Erythroblast (primary cell): Measurements from ENCODE around the gene SSX7.
"Not testable (repeated sequence)": the region's sequence is repeated elsewhere in the genome, so short reads cannot be mapped to it uniquely, and the experiment has no call there.

ENCODE experiments used
- GATA1 ChIP-seq: IDR thresholded peaks from 2 replicates; pipeline ENCODE4 v1.6.1; 2011; ENCODE audit warnings: low read depth, mild to moderate bottlenecking, control low read depth, low read length, moderate library complexity
- POLR2A ChIP-seq: IDR thresholded peaks from 2 replicates; pipeline ENCODE4 v1.6.1; 2011; ENCODE audit warnings: mild to moderate bottlenecking, low read length

DNA sequence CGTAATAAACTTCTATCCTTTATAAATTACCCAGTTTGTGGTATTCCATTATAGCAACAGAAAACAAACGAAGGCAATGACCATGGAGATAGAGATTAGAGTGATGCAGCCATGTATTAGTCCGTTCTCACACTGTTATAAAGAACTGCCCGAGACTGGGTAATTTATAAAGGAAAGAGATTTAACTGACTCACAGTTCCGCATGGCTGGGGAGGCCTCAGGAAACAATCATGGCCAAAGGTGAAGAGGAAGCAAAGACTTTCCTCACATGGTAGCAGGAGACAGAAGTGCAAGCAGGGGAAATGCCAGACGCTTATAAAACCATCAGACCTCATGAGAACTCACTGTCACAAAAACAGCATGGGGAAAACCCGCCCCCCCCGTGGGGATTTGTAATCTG lies 34.0 kb downstream of the SSX7 start:
- not testable (repeated sequence) for TF ChIP-seq POLR2A, GATA1
